Mesendoderm (in vitro differentiated cells): ENCODE measurements around the gene TSPAN31.
A peak's percentile ranks its signal among the peaks of the same experiment; 100 is the strongest.

Experiments
- DNase-seq: peaks from one replicate; pipeline ENCODE4 v3.0.0; 2013
- H2AK5ac ChIP-seq: 2 replicates; pipeline ENCODE4 v1.6.1; 2013; ENCODE audit warnings: low read length, inconsistent platforms
- H2BK120ac ChIP-seq: 2 replicates; pipeline ENCODE4 v1.6.1; 2013; ENCODE audit warnings: low read depth, mild to moderate bottlenecking, low read length, moderate library complexity, mixed read lengths
- H2BK15ac ChIP-seq: replicated peaks from 2 replicates; pipeline ENCODE4 v1.6.1; 2013; ENCODE audit warnings: low read depth, mild to moderate bottlenecking, moderate library complexity
- H2BK5ac ChIP-seq: 2 replicates; pipeline ENCODE4 v1.6.1; 2013; ENCODE audit warnings: low read length, inconsistent platforms
- H3K18ac ChIP-seq: 2 replicates; pipeline ENCODE4 v1.6.1; 2013; ENCODE audit warnings: mild to moderate bottlenecking, low read length, mixed read lengths
- H3K23ac ChIP-seq: one replicate; pipeline ENCODE4 v1.6.1; 2013; ENCODE audit warnings: low read length
- H3K27ac ChIP-seq: 2 replicates; pipeline ENCODE4 v1.5.1; 2013; ENCODE audit warnings: low read depth, mild to moderate bottlenecking, inconsistent platforms, low read length, moderate library complexity
- H3K27me3 ChIP-seq: 2 replicates; pipeline ENCODE4 v1.6.1; 2013; ENCODE audit warnings: low read length, control low read depth, mild to moderate bottlenecking, inconsistent platforms; ENCODE audit not compliant: insufficient read depth, poor library complexity
- H3K36me3 ChIP-seq: 2 replicates; pipeline ENCODE4 v1.6.1; 2013; ENCODE audit warnings: low read length, inconsistent platforms; ENCODE audit not compliant: control insufficient read depth, insufficient read depth
- H3K4ac ChIP-seq: one replicate; pipeline ENCODE4 v1.6.1; 2013; ENCODE audit warnings: low read depth, mild to moderate bottlenecking, low read length, moderate library complexity
- H3K4me1 ChIP-seq: 2 replicates; pipeline ENCODE4 v1.6.1; 2013; ENCODE audit warnings: low read depth, low read length, inconsistent platforms; ENCODE audit not compliant: control insufficient read depth
- H3K4me2 ChIP-seq: 2 replicates; pipeline ENCODE4 v1.6.1; 2013; ENCODE audit warnings: low read length
- H3K4me3 ChIP-seq: 2 replicates; pipeline ENCODE4 v1.5.1; 2013; ENCODE audit warnings: mild to moderate bottlenecking, low read length
- H3K56ac ChIP-seq: one replicate; pipeline ENCODE4 v1.6.1; 2013; ENCODE audit warnings: low read length
- H3K79me1 ChIP-seq: 2 replicates; pipeline ENCODE4 v1.6.1; 2013; ENCODE audit warnings: low read length, inconsistent platforms
- H3K79me2 ChIP-seq: 2 replicates; pipeline ENCODE4 v1.6.1; 2013; ENCODE audit warnings: mild to moderate bottlenecking, low read length; ENCODE audit not compliant: control insufficient read depth, insufficient read depth
- H3K9ac ChIP-seq: 2 replicates; pipeline ENCODE4 v1.6.1; 2013; ENCODE audit warnings: low read length, inconsistent platforms
- H4K5ac ChIP-seq: one replicate; pipeline ENCODE4 v1.6.1; 2013; ENCODE audit warnings: low read length
- H4K8ac ChIP-seq: one replicate; pipeline ENCODE4 v1.6.1; 2013; ENCODE audit warnings: low read depth, mild to moderate bottlenecking, control low read depth, low read length, moderate library complexity
- WGBS: extraction: QIAGEN DNeasy Blood & Tissue Kit; methylation state at CpG from one replicate; pipeline ENCODE4 v1.1.7; 2013; ENCODE audit warnings: low lambda C conversion rate, missing lambda C conversion rate; ENCODE audit not compliant: insufficient coverage; ENCODE audit errors: extremely low coverage; 5-methylcytosine and 5-hydroxymethylcytosine counted together

TSPAN31 gene

GRCh38 chr12:57741413-57741789 is 3.4 kb upstream of the TSPAN31 start:
- Histone ChIP-seq H3K36me3 (no peaks in the 10 kb centered on the region), H3K4me1 (peaks cover 2% of the 10 kb centered on the region), H3K18ac (no peak overlapping the region), H2BK120ac (no peak overlapping the region), H3K79me1 (no peaks in the 10 kb centered on the region), H3K56ac (no peak overlapping the region), H3K23ac (no peak overlapping the region), H3K27me3 (peaks cover 40% of the 10 kb centered on the region), H3K4me3 (no peak overlapping the region), H3K27ac (no peak overlapping the region), H3K9ac (no peak overlapping the region), H3K79me2 (no peaks in the 10 kb centered on the region), H3K4ac (no peak overlapping the region), H2BK5ac (no peak overlapping the region), H3K4me2 (no peak overlapping the region), H4K8ac (no peak overlapping the region), H4K5ac (no peak overlapping the region), H2BK15ac (no peak overlapping the region), H2AK5ac (no peak overlapping the region)
- DNase-seq: no peak
- WGBS: no CpG with 5 or more reads among the region's 1 CpG

GRCh38 chr12:57741844-57742738 is 2.7 kb upstream of the TSPAN31 start:
- peak; percentile 54 for DNase-seq
- no peak overlapping the region for H2BK5ac ChIP-seq
- no peak overlapping the region for H3K4me3 ChIP-seq

GRCh38 chr12:57743769-57744168 is 1.1 kb upstream of the TSPAN31 start:
- H4K5ac ChIP-seq: no peak overlapping the region
- H3K4me1 ChIP-seq: no peaks in the 10 kb centered on the region
- no peaks in the 10 kb centered on the region for H3K79me2 ChIP-seq
- H3K18ac ChIP-seq: no peak overlapping the region
- H3K4me3 ChIP-seq: no peak overlapping the region
- peaks cover 5% of the 10 kb centered on the region for H3K36me3 ChIP-seq
- H3K27me3 ChIP-seq: peaks cover 19% of the 10 kb centered on the region
- no peak overlapping the region for H3K56ac ChIP-seq
- no peak overlapping the region for H2BK120ac ChIP-seq
- no peak overlapping the region for H3K4me2 ChIP-seq
- H4K8ac ChIP-seq: no peak overlapping the region
- H3K9ac ChIP-seq: no peak overlapping the region
- no peak overlapping the region for H3K23ac ChIP-seq
- no peak overlapping the region for H2BK15ac ChIP-seq
- no peak overlapping the region for H3K27ac ChIP-seq
- no CpG with 5 or more reads among the region's 2 CpGs for WGBS
- no peaks in the 10 kb centered on the region for H3K79me1 ChIP-seq
- DNase-seq: no peak
- H2BK5ac ChIP-seq: no peak overlapping the region
- H3K4ac ChIP-seq: no peak overlapping the region
- H2AK5ac ChIP-seq: no peak overlapping the region

More at GRCh38 chr12:57741844-57742738, 2.7 kb upstream of the TSPAN31 start:
- no peak overlapping the region for H3K18ac ChIP-seq
- no peak overlapping the region for H3K9ac ChIP-seq
- H3K36me3 ChIP-seq: peaks cover 2% of the 10 kb centered on the region
- no peak overlapping the region for H3K56ac ChIP-seq
- no peak overlapping the region for H2BK120ac ChIP-seq
- no peaks in the 10 kb centered on the region for H3K79me2 ChIP-seq
- H3K4me2 ChIP-seq: no peak overlapping the region
- no peak overlapping the region for H3K27ac ChIP-seq
- no peak overlapping the region for H4K5ac ChIP-seq
- H2BK15ac ChIP-seq: no peak overlapping the region
- WGBS: no CpG with 5 or more reads among the region's 14 CpGs
- no peak overlapping the region for H3K23ac ChIP-seq
- H3K27me3 ChIP-seq: peaks cover 33% of the 10 kb centered on the region
- no peak overlapping the region for H3K4ac ChIP-seq
- no peak overlapping the region for H4K8ac ChIP-seq
- no peaks in the 10 kb centered on the region for H3K79me1 ChIP-seq
- no peaks in the 10 kb centered on the region for H3K4me1 ChIP-seq
- H2AK5ac ChIP-seq: no peak overlapping the region

- Histone ChIP-seq H3K4me2 (peak overlapping the region; percentile 36), H3K23ac (no peak overlapping the region), H2AK5ac (no peak overlapping the region), H3K4me1 (no peaks in the 10 kb centered on the region), H3K4me3 (peak overlapping the region; percentile 28), H4K8ac (no peak overlapping the region), H3K79me1 (no peaks in the 10 kb centered on the region), H3K27ac (no peak overlapping the region), H3K18ac (peak overlapping the region; percentile 35), H3K27me3 (peaks cover 17% of the 10 kb centered on the region), H3K9ac (peak overlapping the region; percentile 46), H3K4ac (no peak overlapping the region), H3K36me3 (peaks cover 5% of the 10 kb centered on the region), H3K56ac (peak overlapping the region; percentile 73), H2BK5ac (no peak overlapping the region), H4K5ac (no peak overlapping the region), H2BK15ac (no peak overlapping the region), H2BK120ac (no peak overlapping the region), H3K79me2 (no peaks in the 10 kb centered on the region)
- DNase-seq: no peak
- WGBS: no CpG with 5 or more reads among the region's 21 CpGs
Measured at GRCh38 chr12:57744194-57744776, 554 bp upstream of the TSPAN31 start.

- Histone ChIP-seq H4K8ac (no peak overlapping the region), H3K4me1 (no peaks in the 10 kb centered on the region), H4K5ac (no peak overlapping the region), H3K9ac (peak overlapping the region; percentile 83), H3K79me1 (peaks cover 2% of the 10 kb centered on the region), H2BK15ac (no peak overlapping the region), H3K56ac (peak overlapping the region; percentile 94), H3K27ac (no peak overlapping the region), H2AK5ac (no peak overlapping the region), H2BK120ac (no peak overlapping the region), H2BK5ac (no peak overlapping the region), H3K4ac (no peak overlapping the region), H3K4me3 (peak overlapping the region; percentile 89), H3K23ac (no peak overlapping the region), H3K36me3 (peaks cover 5% of the 10 kb centered on the region), H3K4me2 (peak overlapping the region; percentile 84), H3K27me3 (peaks cover 5% of the 10 kb centered on the region), H3K18ac (no peak overlapping the region), H3K79me2 (peaks cover 3% of the 10 kb centered on the region)
- WGBS: no CpG with 5 or more reads among the region's 8 CpGs
- peak; percentile 42 for DNase-seq
Measured at GRCh38 chr12:57745485-57745881, 644 bp downstream of the TSPAN31 start.
